ENCODE results near the gene RPS21. TPM values are rescaled to one million over a fixed set of nuclear protein-coding genes. Genes with fewer than 3 reads are reported as not detected.

The RPS21 gene
- total and polyA plus RNA-seq, 2 of the 13 experiments (the other 11 are each of a cell fraction or from before 2014, with no cell fraction given), result 2,647 to 11,063 TPM

DNA sequence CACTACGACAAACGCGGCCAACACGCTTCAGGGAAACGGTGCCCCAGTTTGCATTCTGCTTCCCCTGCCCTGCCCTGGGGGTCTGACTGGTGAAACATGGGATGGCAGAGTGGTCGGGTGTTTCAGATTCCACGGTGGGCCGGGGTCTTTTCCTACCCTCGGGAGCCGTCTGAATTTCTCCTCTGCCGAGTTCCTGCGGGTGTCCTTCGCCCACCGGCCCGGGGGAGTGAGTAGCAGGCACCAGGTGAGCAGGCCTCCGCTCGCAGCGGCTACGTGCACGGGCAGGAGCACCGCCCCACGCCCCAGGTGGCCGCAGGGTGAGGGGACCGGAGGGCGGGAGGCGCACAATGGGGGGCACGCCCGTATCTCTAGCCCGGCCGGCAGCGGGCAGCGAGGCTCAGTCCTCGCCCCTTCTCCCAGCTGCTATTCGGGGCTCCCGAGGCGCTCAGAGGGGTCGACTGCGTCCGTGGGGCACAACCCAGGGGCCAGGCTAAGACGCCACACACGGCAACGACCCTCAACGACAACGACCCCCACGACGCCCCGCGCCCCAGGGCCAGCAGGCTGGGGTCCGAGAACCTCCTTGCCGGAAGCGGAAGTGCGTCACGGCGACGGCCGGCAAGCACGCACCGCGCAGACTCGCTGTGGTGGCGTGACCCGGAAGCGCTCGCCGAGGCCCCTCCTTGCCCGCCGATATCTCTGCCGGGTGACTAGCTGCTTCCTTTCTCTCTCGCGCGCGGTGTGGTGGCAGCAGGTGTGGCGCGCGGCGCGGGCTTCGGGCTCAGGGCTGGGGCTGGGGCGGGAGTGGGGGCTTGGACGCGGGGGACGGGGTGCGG lies at the start of gene RPS21 (continued):
- TF ChIP-seq, protein P1, sequence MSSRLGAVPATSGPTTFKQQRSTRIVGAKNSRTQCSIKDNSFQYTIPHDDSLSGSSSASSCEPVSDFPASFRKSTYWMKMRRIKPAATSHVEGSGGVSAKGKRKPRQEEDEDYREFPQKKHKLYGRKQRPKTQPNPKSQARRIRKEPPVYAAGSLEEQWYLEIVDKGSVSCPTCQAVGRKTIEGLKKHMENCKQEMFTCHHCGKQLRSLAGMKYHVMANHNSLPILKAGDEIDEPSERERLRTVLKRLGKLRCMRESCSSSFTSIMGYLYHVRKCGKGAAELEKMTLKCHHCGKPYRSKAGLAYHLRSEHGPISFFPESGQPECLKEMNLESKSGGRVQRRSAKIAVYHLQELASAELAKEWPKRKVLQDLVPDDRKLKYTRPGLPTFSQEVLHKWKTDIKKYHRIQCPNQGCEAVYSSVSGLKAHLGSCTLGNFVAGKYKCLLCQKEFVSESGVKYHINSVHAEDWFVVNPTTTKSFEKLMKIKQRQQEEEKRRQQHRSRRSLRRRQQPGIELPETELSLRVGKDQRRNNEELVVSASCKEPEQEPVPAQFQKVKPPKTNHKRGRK (CRISPR knock-in tag; IDR thresholded peaks at IDR 0.05), result peak; percentile 67; the same call in 1 of the 2 replicates
- TF ChIP-seq DNMT3B (CRISPR knock-in tag; conservative IDR thresholded peaks at IDR 0.05) (peak; percentile 24; the same call in 1 of the 2 replicates), ZNF580 (CRISPR knock-in tag; IDR thresholded peaks at IDR 0.05; ENCODE audit: borderline replicate concordance, low read depth) (peak; percentile 82; the same call in 1 of the 2 replicates), ZNF225 (CRISPR knock-in tag; IDR thresholded peaks at IDR 0.05) (peak; percentile 92), ETV6 (CRISPR knock-in tag; conservative IDR thresholded peaks at IDR 0.05) (0 out of 2 replicates have a peak, but pooled peaks have one; percentile 31)
- TF ChIP-seq, protein P2, sequence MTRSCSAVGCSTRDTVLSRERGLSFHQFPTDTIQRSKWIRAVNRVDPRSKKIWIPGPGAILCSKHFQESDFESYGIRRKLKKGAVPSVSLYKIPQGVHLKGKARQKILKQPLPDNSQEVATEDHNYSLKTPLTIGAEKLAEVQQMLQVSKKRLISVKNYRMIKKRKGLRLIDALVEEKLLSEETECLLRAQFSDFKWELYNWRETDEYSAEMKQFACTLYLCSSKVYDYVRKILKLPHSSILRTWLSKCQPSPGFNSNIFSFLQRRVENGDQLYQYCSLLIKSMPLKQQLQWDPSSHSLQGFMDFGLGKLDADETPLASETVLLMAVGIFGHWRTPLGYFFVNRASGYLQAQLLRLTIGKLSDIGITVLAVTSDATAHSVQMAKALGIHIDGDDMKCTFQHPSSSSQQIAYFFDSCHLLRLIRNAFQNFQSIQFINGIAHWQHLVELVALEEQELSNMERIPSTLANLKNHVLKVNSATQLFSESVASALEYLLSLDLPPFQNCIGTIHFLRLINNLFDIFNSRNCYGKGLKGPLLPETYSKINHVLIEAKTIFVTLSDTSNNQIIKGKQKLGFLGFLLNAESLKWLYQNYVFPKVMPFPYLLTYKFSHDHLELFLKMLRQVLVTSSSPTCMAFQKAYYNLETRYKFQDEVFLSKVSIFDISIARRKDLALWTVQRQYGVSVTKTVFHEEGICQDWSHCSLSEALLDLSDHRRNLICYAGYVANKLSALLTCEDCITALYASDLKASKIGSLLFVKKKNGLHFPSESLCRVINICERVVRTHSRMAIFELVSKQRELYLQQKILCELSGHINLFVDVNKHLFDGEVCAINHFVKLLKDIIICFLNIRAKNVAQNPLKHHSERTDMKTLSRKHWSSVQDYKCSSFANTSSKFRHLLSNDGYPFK (CRISPR knock-in tag; IDR thresholded peaks at IDR 0.05; ENCODE audit: borderline replicate concordance), result peak; percentile 89; the same call in 1 of the 2 replicates
- TF ChIP-seq, protein P3, sequence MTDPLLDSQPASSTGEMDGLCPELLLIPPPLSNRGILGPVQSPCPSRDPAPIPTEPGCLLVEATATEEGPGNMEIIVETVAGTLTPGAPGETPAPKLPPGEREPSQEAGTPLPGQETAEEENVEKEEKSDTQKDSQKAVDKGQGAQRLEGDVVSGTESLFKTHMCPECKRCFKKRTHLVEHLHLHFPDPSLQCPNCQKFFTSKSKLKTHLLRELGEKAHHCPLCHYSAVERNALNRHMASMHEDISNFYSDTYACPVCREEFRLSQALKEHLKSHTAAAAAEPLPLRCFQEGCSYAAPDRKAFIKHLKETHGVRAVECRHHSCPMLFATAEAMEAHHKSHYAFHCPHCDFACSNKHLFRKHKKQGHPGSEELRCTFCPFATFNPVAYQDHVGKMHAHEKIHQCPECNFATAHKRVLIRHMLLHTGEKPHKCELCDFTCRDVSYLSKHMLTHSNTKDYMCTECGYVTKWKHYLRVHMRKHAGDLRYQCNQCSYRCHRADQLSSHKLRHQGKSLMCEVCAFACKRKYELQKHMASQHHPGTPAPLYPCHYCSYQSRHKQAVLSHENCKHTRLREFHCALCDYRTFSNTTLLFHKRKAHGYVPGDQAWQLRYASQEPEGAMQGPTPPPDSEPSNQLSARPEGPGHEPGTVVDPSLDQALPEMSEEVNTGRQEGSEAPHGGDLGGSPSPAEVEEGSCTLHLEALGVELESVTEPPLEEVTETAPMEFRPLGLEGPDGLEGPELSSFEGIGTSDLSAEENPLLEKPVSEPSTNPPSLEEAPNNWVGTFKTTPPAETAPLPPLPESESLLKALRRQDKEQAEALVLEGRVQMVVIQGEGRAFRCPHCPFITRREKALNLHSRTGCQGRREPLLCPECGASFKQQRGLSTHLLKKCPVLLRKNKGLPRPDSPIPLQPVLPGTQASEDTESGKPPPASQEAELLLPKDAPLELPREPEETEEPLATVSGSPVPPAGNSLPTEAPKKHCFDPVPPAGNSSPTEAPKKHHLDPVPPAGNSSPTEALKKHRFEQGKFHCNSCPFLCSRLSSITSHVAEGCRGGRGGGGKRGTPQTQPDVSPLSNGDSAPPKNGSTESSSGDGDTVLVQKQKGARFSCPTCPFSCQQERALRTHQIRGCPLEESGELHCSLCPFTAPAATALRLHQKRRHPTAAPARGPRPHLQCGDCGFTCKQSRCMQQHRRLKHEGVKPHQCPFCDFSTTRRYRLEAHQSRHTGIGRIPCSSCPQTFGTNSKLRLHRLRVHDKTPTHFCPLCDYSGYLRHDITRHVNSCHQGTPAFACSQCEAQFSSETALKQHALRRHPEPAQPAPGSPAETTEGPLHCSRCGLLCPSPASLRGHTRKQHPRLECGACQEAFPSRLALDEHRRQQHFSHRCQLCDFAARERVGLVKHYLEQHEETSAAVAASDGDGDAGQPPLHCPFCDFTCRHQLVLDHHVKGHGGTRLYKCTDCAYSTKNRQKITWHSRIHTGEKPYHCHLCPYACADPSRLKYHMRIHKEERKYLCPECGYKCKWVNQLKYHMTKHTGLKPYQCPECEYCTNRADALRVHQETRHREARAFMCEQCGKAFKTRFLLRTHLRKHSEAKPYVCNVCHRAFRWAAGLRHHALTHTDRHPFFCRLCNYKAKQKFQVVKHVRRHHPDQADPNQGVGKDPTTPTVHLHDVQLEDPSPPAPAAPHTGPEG (CRISPR knock-in tag; IDR thresholded peaks at IDR 0.05), result peak; percentile 36; the same call in 1 of the 2 replicates
- TF ChIP-seq, protein P4, sequence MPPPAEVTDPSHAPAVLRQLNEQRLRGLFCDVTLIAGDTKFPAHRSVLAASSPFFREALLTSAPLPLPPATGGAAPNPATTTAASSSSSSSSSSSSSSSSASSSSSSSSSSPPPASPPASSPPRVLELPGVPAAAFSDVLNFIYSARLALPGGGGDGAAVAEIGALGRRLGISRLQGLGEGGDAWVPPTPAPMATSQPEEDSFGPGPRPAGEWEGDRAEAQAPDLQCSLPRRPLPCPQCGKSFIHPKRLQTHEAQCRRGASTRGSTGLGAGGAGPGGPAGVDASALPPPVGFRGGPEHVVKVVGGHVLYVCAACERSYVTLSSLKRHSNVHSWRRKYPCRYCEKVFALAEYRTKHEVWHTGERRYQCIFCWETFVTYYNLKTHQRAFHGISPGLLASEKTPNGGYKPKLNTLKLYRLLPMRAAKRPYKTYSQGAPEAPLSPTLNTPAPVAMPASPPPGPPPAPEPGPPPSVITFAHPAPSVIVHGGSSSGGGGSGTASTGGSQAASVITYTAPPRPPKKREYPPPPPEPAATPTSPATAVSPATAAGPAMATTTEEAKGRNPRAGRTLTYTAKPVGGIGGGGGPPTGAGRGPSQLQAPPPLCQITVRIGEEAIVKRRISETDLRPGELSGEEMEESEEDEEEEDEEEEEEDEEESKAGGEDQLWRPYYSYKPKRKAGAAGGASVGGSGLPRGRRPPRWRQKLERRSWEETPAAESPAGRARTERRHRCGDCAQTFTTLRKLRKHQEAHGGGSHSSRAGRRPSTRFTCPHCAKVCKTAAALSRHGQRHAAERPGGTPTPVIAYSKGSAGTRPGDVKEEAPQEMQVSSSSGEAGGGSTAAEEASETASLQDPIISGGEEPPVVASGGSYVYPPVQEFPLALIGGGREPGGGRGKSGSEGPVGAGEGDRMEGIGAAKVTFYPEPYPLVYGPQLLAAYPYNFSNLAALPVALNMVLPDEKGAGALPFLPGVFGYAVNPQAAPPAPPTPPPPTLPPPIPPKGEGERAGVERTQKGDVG (CRISPR knock-in tag; IDR thresholded peaks at IDR 0.05; ENCODE audit: borderline replicate concordance), result peak; percentile 79; the same call in 1 of the 2 replicates

Data from HepG2 (cell line).